K562 (cell line): ENCODE measurements around the gene ULBP1. TPM values are rescaled to one million over a fixed set of nuclear protein-coding genes. Genes with fewer than 3 reads are reported as not detected.

ENCODE experiments used
- BACH1 ChIP-seq: fragments of 200-800 bp; sonication (Bioruptor generic); IDR thresholded peaks from 2 replicates; pipeline ENCODE4 v1.6.1; 2016; ENCODE audit warnings: missing genetic modification characterization, missing compliant biosample characterization
- EGR1 ChIP-seq: fragments of 450-650 bp; conservative IDR thresholded peaks from 2 replicates; pipeline ENCODE4 v1.6.1; 2017; ENCODE audit warnings: mild to moderate bottlenecking
- FOXO4 ChIP-seq: fragments of 450-650 bp; formaldehyde crosslinking; IDR thresholded peaks from 2 replicates; pipeline ENCODE4 v1.4.0; 2020; ENCODE audit warnings: mild to moderate bottlenecking, moderate library complexity
- MAX ChIP-seq: sonication (generic); formaldehyde crosslinking; IDR thresholded peaks from 2 replicates; pipeline ENCODE4 v1.9.0; 2022; ENCODE audit warnings: mild to moderate bottlenecking, missing genetic modification reagents
- NFRKB ChIP-seq: fragments of 450-650 bp; IDR thresholded peaks from 2 replicates; pipeline ENCODE4 v1.6.1; 2016; ENCODE audit warnings: low read depth
- POLR2G ChIP-seq: fragments of 200-400 bp; formaldehyde crosslinking; IDR thresholded peaks from 2 replicates; pipeline ENCODE4 v1.6.1; 2017; ENCODE audit warnings: low read depth, mild to moderate bottlenecking, antibody characterized with exemption, low read length, moderate library complexity
- PRDM10 ChIP-seq: fragments of 450-650 bp; IDR thresholded peaks from 2 replicates; pipeline ENCODE4 v1.6.1; 2018; ENCODE audit not compliant: partially characterized antibody
- RBFOX2 ChIP-seq: fragments of 200-400 bp; formaldehyde crosslinking; IDR thresholded peaks from 2 replicates; pipeline ENCODE4 v1.6.1; 2017; ENCODE audit warnings: low read depth, mild to moderate bottlenecking, low read length, moderate library complexity
- RCOR1 ChIP-seq, 2 experiments: IDR thresholded peaks; 2 replicates each; pipeline ENCODE4 v1.6.1; 2012; ENCODE audit warnings: low read depth in 2 of 2, low read length in 2 of 2, borderline replicate concordance in 1 of 2, improper control_type of control experiment in 1 of 2
- SIN3A ChIP-seq, 2 experiments: fragments of 150-350 bp in 1 of 2; IDR thresholded peaks; 2 replicates each; pipeline ENCODE4 v1.6.1; 2011 to 2016; ENCODE audit warnings: borderline replicate concordance in 2 of 2, low read depth in 2 of 2, low read length in 2 of 2, mild to moderate bottlenecking in 2 of 2, moderate library complexity in 2 of 2; ENCODE audit not compliant: control insufficient read depth in 1 of 2
- SMAD4 ChIP-seq: fragments of 250-450 bp; sonication (Bioruptor Pico); conservative IDR thresholded peaks from 2 replicates; pipeline ENCODE4 v1.8.0; 2021; ENCODE audit warnings: inconsistent platforms, mild to moderate bottlenecking, moderate library complexity
- SRSF3 ChIP-seq: fragments of 200-400 bp; formaldehyde crosslinking; IDR thresholded peaks from 2 replicates; pipeline ENCODE4 v1.6.1; 2016; ENCODE audit warnings: mild to moderate bottlenecking, low read length, moderate library complexity; ENCODE audit not compliant: insufficient read depth
- SUPT5H ChIP-seq: fragments of 450-650 bp; IDR thresholded peaks from 2 replicates; pipeline ENCODE4 v1.6.1; 2016
- USF2 ChIP-seq: sonication (generic); formaldehyde crosslinking; IDR thresholded peaks from 2 replicates; pipeline ENCODE4 v1.5.0; 2020; ENCODE audit warnings: missing genetic modification reagents
- XRCC3 ChIP-seq: fragments of 450-650 bp; IDR thresholded peaks from 2 replicates; pipeline ENCODE4 v1.6.1; 2017; ENCODE audit warnings: mild to moderate bottlenecking, moderate library complexity
- ZNF143 ChIP-seq: sonication (generic); formaldehyde crosslinking; IDR thresholded peaks from 2 replicates; pipeline ENCODE4 v1.9.0; 2022; ENCODE audit warnings: mild to moderate bottlenecking, missing genetic modification reagents
- ZNF639 ChIP-seq, 2 experiments: fragments of 200-800 bp in 1 of 2; sonication (Bioruptor generic) in 1 of 2; sonication (generic) in 1 of 2; formaldehyde crosslinking in 1 of 2; IDR thresholded peaks in 1 of 2; conservative IDR thresholded peaks in 1 of 2; 2 replicates each; pipeline versions ENCODE4 v1.5.0 to v1.6.1; 2016 to 2020; ENCODE audit warnings: missing compliant biosample characterization in 1 of 2, missing genetic modification characterization in 1 of 2, missing genetic modification reagents in 1 of 2
- ZNF699 ChIP-seq: fragments of 250-450 bp; sonication (Bioruptor Pico); IDR thresholded peaks from 2 replicates; pipeline ENCODE4 v1.8.0; 2021; ENCODE audit warnings: mild to moderate bottlenecking, moderate library complexity; ENCODE audit not compliant: insufficient replicate concordance
- polyA plus RNA-seq, 8 experiments: library from polyadenylated mRNA; depleted of rRNA in 4 of 8; stranded (reverse) in 5 of 8; unstranded in 3 of 8; fragments of >200 nt; fragmentation: Nextera tagmentation in 2 of 8; fragmentation: Illumina TruSeq in 1 of 8; extraction: Ambion mirVana in 2 of 8; extraction: Trizol in 1 of 8; gene quantifications; 2 replicates each; pipeline versions ENCODE4 v1.2.1 to v1.2.3, GENCODE V29; 2011 to 2014; ENCODE audit warnings: inconsistent platforms in 1 of 8, missing spikeins in 1 of 8
- total RNA-seq, 7 experiments: library from RNA; depleted of rRNA in 6 of 7; stranded (reverse); fragments of >200 nt in 6 of 7; fragmentation: Illumina TruSeq in 2 of 7; extraction: Trizol in 2 of 7; gene quantifications; 2 replicates each; pipeline versions ENCODE4 v1.2.1 to v1.2.3, GENCODE V29; 2011 to 2021; ENCODE audit warnings: low replicate concordance in 1 of 7

The ULBP1 gene
- total and polyA plus RNA-seq, 9 of the 15 experiments (the other 6 are each of a cell fraction or from before 2014, with no cell fraction given): 0.33 to 6.0 (median 2.5) TPM

- peak; percentile 93 for TF ChIP-seq PRDM10
- peak in 1 of 2 experiments; percentile 56; a peak in 2 of 4 replicates for TF ChIP-seq ZNF639 (CRISPR knock-in tag; conservative IDR thresholded peaks at IDR 0.05 in 1 of 2, IDR thresholded peaks at IDR 0.05 in 1 of 2)
- 0 out of 2 replicates have a peak, but pooled peaks have one; percentile 54 for TF ChIP-seq SMAD4 (CRISPR knock-in tag)
- no peak for TF ChIP-seq NFRKB
- no peak for TF ChIP-seq FOXO4 (CRISPR knock-in tag)
- peak; percentile 59 for TF ChIP-seq MAX
- TF ChIP-seq ZNF699 (CRISPR knock-in tag): no peak
- TF ChIP-seq POLR2G: peak; percentile 86
- TF ChIP-seq USF2 (CRISPR knock-in tag): peak; percentile 99
- no peak for TF ChIP-seq ZNF143 (CRISPR knock-in tag)
- peak; percentile 82 for TF ChIP-seq RBFOX2
- TF ChIP-seq SRSF3: no peak
- peak; percentile 72 to 96; a peak in 3 of 4 replicates for TF ChIP-seq SIN3A (IDR thresholded peaks at IDR 0.05; ENCODE audit: borderline replicate concordance in 2 of 2, control insufficient read depth in 1 of 2, low read depth in 2 of 2, low read length in 2 of 2)
- TF ChIP-seq XRCC3: no peak
- TF ChIP-seq RCOR1 (IDR thresholded peaks at IDR 0.05; ENCODE audit: borderline replicate concordance in 1 of 2, low read depth in 2 of 2, low read length in 2 of 2): peak in 1 of 2 experiments; percentile 5; a peak in 1 of 4 replicates
- peak; percentile 47 for TF ChIP-seq EGR1
- peak; percentile 64 for TF ChIP-seq SUPT5H
- TF ChIP-seq BACH1: no peak
Observed at GRCh38 chr6:150004783-150005717, 41.3 kb downstream of the ULBP1 start (continued).
